HG02678 (cell line): ENCODE results near the gene CCDC141.

ENCODE experiments used
- ATAC-seq: cut with Tn5 transposase; IDR thresholded peaks from one replicate; pipeline ENCODE4 v1.9.1; 2021; ENCODE audit warnings: mild to moderate bottlenecking, moderate library complexity; ENCODE audit not compliant: unreplicated experiment

The CCDC141 gene

GRCh38 chr2:178787155-178787554, 262.8 kb downstream of the CCDC141 start:
- no peak for ATAC-seq

DNA sequence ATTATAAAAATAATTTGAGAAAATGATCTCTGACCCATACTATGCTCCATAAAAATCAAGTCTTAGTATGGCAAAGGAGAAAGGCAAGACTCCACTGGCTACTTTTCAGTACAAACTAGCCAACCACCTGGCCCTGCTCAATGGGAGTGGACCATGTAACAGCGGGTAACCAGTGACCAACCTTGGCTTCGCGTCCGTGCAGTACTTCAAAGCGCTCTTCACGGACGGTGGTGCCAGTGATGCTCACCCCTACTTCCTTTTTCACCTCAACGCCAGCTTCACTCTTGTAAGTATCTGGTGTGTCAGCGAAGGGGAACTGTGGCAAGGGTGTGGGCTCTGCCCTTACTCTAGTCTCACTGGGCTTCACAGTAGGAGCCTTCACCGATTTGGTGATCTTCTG, 266.0 kb downstream of the CCDC141 start:
- no peak for ATAC-seq

GRCh38 chr2:178782236-178782635, 267.7 kb downstream of the CCDC141 start:
- no peak for ATAC-seq
